GM23338 (cell line): Measurements from ENCODE around the gene CRTC1. TPM values are rescaled to one million over a fixed set of nuclear protein-coding genes. Genes with fewer than 3 reads are reported as not detected.

Source experiments
- ATAC-seq: fragments of 200-7000 bp; cut with Tn5 transposase; 3 replicates; pipeline ENCODE4 v1.9.1; 2020
- DNase-seq: peaks from one replicate; pipeline ENCODE4 v3.0.0-alpha.2; 2015; ENCODE audit warnings: low spot score
- H2AFZ ChIP-seq: fragments of 200-600 bp; sonication (generic); 2 replicates; pipeline ENCODE4 v1.8.0; 2016; ENCODE audit warnings: antibody characterized with exemption, mild to moderate bottlenecking, moderate library complexity
- H3F3A ChIP-seq: fragments of 200-600 bp; sonication (generic); replicated peaks from 2 replicates; pipeline ENCODE4 v1.8.0; 2017; ENCODE audit warnings: antibody characterized with exemption, mixed run types, low read depth
- H3K27ac ChIP-seq: fragments of 200-600 bp; sonication (generic); 2 replicates; pipeline ENCODE4 v1.6.1; 2016; ENCODE audit warnings: low read depth
- H3K27me3 ChIP-seq: fragments of 200-600 bp; sonication (generic); 2 replicates; pipeline ENCODE4 v1.8.0; 2016; ENCODE audit warnings: mild to moderate bottlenecking, mixed run types, moderate library complexity; ENCODE audit not compliant: insufficient read depth
- H3K36me3 ChIP-seq: fragments of 200-600 bp; sonication (generic); 2 replicates; pipeline ENCODE4 v1.8.0; 2016; ENCODE audit warnings: mild to moderate bottlenecking; ENCODE audit not compliant: insufficient read depth
- H3K4me1 ChIP-seq: fragments of 200-600 bp; sonication (generic); 2 replicates; pipeline ENCODE4 v1.8.0; 2016; ENCODE audit warnings: mild to moderate bottlenecking, moderate library complexity; ENCODE audit not compliant: insufficient read depth
- H3K4me2 ChIP-seq: fragments of 200-600 bp; sonication (generic); 2 replicates; pipeline ENCODE4 v1.7.1; 2017; ENCODE audit warnings: mixed run types
- H3K4me3 ChIP-seq: fragments of 200-600 bp; sonication (generic); 2 replicates; pipeline ENCODE4 v1.6.1; 2016; ENCODE audit warnings: mixed run types
- H3K79me2 ChIP-seq: fragments of 200-600 bp; sonication (generic); replicated peaks from 2 replicates; pipeline ENCODE4 v1.8.0; 2017; ENCODE audit warnings: mild to moderate bottlenecking; ENCODE audit not compliant: insufficient read depth
- H3K9me2 ChIP-seq: fragments of 200-600 bp; sonication (generic); 2 replicates; pipeline ENCODE4 v1.8.0; 2017; ENCODE audit not compliant: insufficient read depth
- H4K20me1 ChIP-seq: fragments of 200-600 bp; sonication (generic); replicated peaks from 2 replicates; pipeline ENCODE4 v1.8.0; 2017; ENCODE audit warnings: mild to moderate bottlenecking; ENCODE audit not compliant: insufficient read depth
- H3K27ac Mint-ChIP-seq: 2 replicates; pipeline ENCODE4 v1.8.0; 2020; ENCODE audit warnings: inconsistent platforms, mild to moderate bottlenecking, moderate library complexity, mixed read lengths
- H3K27me3 Mint-ChIP-seq: 3 replicates; pipeline ENCODE4 v1.8.0; 2022; ENCODE audit warnings: low read depth, mild to moderate bottlenecking, moderate library complexity, mixed read lengths, inconsistent platforms; ENCODE audit not compliant: insufficient read depth, poor library complexity
- H3K36me3 Mint-ChIP-seq: 3 replicates; pipeline ENCODE4 v1.8.0; 2021; ENCODE audit warnings: low read depth, mild to moderate bottlenecking, inconsistent platforms, moderate library complexity, mixed read lengths
- H3K4me1 Mint-ChIP-seq: 3 replicates; pipeline ENCODE4 v1.8.0; 2020; ENCODE audit warnings: mild to moderate bottlenecking, inconsistent platforms, mixed read lengths
- H3K4me3 Mint-ChIP-seq: 3 replicates; pipeline ENCODE4 v1.8.0; 2021; ENCODE audit warnings: moderate library complexity, mild to moderate bottlenecking, inconsistent platforms, mixed read lengths
- H3K9me3 Mint-ChIP-seq: 3 replicates; pipeline ENCODE4 v1.8.0; 2020; ENCODE audit warnings: moderate library complexity, mild to moderate bottlenecking, inconsistent platforms, mixed read lengths
- CREB1 ChIP-seq: fragments of 250-450 bp; sonication (Bioruptor Pico); IDR thresholded peaks from 2 replicates; pipeline ENCODE4 v1.5.0; 2020; ENCODE audit warnings: low read depth, mild to moderate bottlenecking, moderate library complexity
- EZH2 ChIP-seq: fragments of 200-600 bp; sonication (generic); IDR thresholded peaks from one replicate; pipeline ENCODE4 v1.8.0; 2017; ENCODE audit warnings: antibody characterized with exemption, mild to moderate bottlenecking, low read depth; ENCODE audit not compliant: unreplicated experiment
- JUNB ChIP-seq: IDR thresholded peaks from one replicate; pipeline ENCODE4 v1.6.1; 2016; ENCODE audit warnings: antibody characterized with exemption; ENCODE audit not compliant: unreplicated experiment
- NANOG ChIP-seq: IDR thresholded peaks from 2 replicates; pipeline ENCODE4 v1.6.1; 2016; ENCODE audit warnings: antibody characterized with exemption, borderline replicate concordance
- POLR2AphosphoS5 ChIP-seq: IDR thresholded peaks from 2 replicates; pipeline ENCODE4 v1.6.1; 2016; ENCODE audit warnings: antibody characterized with exemption, low read depth
- STAT1 ChIP-seq: IDR thresholded peaks from one replicate; pipeline ENCODE4 v1.6.1; 2016; ENCODE audit warnings: antibody characterized with exemption; ENCODE audit not compliant: unreplicated experiment
- ZNF331 ChIP-seq: fragments of 250-450 bp; sonication (Bioruptor Pico); IDR thresholded peaks from 2 replicates; pipeline ENCODE4 v1.5.0; 2020; ENCODE audit warnings: low read depth, mild to moderate bottlenecking, moderate library complexity
- polyA plus RNA-seq: library from polyadenylated mRNA; unstranded; fragments of >200 nt; fragmentation: Nextera tagmentation; extraction: Ambion mirVana; gene quantifications from 2 replicates; pipeline ENCODE4 v1.2.1, GENCODE V29; 2016
- total RNA-seq: library from RNA; depleted of rRNA; stranded (reverse); fragments of >200 nt; shearing (Covaris generic); gene quantifications from 2 replicates; pipeline ENCODE4 v1.2.3, GENCODE V29; 2014
- TF ChIP-seq, protein P1 (sequence below): fragments of 250-450 bp; sonication (Bioruptor Pico); IDR thresholded peaks from 2 replicates; pipeline ENCODE4 v1.5.0; 2020; ENCODE audit warnings: mild to moderate bottlenecking, moderate library complexity
- TF ChIP-seq, protein P2 (sequence below): IDR thresholded peaks from 2 replicates; pipeline ENCODE4 v1.6.1; 2016; ENCODE audit warnings: antibody characterized with exemption
- TF ChIP-seq, protein P3 (sequence below): IDR thresholded peaks from one replicate; pipeline ENCODE4 v1.6.1; 2018; ENCODE audit warnings: antibody characterized with exemption; ENCODE audit not compliant: unreplicated experiment

CRTC1 gene
- total and polyA plus RNA-seq, 2 experiments from 2014 or later: 5.4 to 8.4 TPM

DNA sequence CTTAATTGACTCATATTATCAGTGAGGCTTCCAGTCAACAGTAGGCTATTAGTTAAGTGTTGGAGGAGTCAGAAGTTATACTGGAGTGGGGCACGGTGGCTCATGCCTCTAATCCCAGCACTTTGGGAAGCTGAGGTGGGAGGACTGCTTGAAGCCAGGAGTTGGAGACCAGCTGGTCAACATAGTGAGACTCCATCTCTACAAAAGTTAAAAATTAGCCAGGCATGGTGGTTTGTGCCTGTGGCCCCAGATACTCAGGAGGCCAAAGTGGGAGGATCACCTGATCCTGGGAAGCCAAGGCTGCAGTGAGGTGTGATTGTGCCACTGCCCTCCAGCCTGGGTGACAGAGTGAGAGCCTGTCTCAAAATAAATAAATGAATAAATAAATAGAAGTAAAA, 54.5 kb downstream of the CRTC1 start:
- H3K4me1 Mint-ChIP-seq: no peaks in the 10 kb centered on the region
- TF ChIP-seq STAT1: no peak
- no peak for TF ChIP-seq EZH2
- TF ChIP-seq ZNF331: no peak
- TF ChIP-seq CREB1: no peak
- no peak for TF ChIP-seq POLR2AphosphoS5
- TF ChIP-seq, protein P1, sequence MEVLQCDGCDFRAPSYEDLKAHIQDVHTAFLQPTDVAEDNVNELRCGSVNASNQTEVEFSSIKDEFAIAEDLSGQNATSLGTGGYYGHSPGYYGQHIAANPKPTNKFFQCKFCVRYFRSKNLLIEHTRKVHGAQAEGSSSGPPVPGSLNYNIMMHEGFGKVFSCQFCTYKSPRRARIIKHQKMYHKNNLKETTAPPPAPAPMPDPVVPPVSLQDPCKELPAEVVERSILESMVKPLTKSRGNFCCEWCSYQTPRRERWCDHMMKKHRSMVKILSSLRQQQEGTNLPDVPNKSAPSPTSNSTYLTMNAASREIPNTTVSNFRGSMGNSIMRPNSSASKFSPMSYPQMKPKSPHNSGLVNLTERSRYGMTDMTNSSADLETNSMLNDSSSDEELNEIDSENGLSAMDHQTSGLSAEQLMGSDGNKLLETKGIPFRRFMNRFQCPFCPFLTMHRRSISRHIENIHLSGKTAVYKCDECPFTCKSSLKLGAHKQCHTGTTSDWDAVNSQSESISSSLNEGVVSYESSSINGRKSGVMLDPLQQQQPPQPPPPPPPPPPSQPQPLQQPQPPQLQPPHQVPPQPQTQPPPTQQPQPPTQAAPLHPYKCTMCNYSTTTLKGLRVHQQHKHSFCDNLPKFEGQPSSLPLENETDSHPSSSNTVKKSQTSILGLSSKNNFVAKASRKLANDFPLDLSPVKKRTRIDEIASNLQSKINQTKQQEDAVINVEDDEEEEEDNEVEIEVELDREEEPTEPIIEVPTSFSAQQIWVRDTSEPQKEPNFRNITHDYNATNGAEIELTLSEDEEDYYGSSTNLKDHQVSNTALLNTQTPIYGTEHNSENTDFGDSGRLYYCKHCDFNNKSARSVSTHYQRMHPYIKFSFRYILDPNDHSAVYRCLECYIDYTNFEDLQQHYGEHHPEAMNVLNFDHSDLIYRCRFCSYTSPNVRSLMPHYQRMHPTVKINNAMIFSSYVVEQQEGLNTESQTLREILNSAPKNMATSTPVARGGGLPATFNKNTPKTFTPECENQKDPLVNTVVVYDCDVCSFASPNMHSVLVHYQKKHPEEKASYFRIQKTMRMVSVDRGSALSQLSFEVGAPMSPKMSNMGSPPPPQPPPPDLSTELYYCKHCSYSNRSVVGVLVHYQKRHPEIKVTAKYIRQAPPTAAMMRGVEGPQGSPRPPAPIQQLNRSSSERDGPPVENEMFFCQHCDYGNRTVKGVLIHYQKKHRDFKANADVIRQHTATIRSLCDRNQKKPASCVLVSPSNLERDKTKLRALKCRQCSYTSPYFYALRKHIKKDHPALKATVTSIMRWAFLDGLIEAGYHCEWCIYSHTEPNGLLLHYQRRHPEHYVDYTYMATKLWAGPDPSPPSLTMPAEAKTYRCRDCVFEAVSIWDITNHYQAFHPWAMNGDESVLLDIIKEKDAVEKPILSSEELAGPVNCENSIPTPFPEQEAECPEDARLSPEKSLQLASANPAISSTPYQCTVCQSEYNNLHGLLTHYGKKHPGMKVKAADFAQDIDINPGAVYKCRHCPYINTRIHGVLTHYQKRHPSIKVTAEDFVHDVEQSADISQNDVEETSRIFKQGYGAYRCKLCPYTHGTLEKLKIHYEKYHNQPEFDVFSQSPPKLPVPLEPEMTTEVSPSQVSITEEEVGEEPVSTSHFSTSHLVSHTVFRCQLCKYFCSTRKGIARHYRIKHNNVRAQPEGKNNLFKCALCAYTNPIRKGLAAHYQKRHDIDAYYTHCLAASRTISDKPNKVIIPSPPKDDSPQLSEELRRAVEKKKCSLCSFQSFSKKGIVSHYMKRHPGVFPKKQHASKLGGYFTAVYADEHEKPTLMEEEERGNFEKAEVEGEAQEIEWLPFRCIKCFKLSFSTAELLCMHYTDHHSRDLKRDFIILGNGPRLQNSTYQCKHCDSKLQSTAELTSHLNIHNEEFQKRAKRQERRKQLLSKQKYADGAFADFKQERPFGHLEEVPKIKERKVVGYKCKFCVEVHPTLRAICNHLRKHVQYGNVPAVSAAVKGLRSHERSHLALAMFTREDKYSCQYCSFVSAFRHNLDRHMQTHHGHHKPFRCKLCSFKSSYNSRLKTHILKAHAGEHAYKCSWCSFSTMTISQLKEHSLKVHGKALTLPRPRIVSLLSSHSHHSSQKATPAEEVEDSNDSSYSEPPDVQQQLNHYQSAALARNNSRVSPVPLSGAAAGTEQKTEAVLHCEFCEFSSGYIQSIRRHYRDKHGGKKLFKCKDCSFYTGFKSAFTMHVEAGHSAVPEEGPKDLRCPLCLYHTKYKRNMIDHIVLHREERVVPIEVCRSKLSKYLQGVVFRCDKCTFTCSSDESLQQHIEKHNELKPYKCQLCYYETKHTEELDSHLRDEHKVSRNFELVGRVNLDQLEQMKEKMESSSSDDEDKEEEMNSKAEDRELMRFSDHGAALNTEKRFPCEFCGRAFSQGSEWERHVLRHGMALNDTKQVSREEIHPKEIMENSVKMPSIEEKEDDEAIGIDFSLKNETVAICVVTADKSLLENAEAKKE: no peak
- TF ChIP-seq, protein P2, sequence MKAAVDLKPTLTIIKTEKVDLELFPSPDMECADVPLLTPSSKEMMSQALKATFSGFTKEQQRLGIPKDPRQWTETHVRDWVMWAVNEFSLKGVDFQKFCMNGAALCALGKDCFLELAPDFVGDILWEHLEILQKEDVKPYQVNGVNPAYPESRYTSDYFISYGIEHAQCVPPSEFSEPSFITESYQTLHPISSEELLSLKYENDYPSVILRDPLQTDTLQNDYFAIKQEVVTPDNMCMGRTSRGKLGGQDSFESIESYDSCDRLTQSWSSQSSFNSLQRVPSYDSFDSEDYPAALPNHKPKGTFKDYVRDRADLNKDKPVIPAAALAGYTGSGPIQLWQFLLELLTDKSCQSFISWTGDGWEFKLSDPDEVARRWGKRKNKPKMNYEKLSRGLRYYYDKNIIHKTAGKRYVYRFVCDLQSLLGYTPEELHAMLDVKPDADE: no peak
- no peak for TF ChIP-seq JUNB
- TF ChIP-seq, protein P3, sequence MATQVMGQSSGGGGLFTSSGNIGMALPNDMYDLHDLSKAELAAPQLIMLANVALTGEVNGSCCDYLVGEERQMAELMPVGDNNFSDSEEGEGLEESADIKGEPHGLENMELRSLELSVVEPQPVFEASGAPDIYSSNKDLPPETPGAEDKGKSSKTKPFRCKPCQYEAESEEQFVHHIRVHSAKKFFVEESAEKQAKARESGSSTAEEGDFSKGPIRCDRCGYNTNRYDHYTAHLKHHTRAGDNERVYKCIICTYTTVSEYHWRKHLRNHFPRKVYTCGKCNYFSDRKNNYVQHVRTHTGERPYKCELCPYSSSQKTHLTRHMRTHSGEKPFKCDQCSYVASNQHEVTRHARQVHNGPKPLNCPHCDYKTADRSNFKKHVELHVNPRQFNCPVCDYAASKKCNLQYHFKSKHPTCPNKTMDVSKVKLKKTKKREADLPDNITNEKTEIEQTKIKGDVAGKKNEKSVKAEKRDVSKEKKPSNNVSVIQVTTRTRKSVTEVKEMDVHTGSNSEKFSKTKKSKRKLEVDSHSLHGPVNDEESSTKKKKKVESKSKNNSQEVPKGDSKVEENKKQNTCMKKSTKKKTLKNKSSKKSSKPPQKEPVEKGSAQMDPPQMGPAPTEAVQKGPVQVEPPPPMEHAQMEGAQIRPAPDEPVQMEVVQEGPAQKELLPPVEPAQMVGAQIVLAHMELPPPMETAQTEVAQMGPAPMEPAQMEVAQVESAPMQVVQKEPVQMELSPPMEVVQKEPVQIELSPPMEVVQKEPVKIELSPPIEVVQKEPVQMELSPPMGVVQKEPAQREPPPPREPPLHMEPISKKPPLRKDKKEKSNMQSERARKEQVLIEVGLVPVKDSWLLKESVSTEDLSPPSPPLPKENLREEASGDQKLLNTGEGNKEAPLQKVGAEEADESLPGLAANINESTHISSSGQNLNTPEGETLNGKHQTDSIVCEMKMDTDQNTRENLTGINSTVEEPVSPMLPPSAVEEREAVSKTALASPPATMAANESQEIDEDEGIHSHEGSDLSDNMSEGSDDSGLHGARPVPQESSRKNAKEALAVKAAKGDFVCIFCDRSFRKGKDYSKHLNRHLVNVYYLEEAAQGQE: no peak
- no peak for TF ChIP-seq NANOG
- H3K27ac Mint-ChIP-seq: no peak overlapping the region
- Histone ChIP-seq H3K9me2 (no peaks in the 10 kb centered on the region), H3K36me3 (no peaks in the 10 kb centered on the region), H3K79me2 (no peaks in the 10 kb centered on the region), H3K4me1 (no peaks in the 10 kb centered on the region), H3K4me2 (no peak overlapping the region), H3K27ac (no peak overlapping the region), H2AFZ (no peak overlapping the region), H3K4me3 (no peak overlapping the region), H3F3A (no peaks in the 10 kb centered on the region), H4K20me1 (no peaks in the 10 kb centered on the region; the same call in 1 of the 2 replicates), H3K27me3 (no peaks in the 10 kb centered on the region)
- H3K27me3 Mint-ChIP-seq: peaks cover 3% of the 10 kb centered on the region
- DNase-seq (no peak), ATAC-seq (no peak)
- H3K4me3 Mint-ChIP-seq: no peak overlapping the region
- H3K9me3 Mint-ChIP-seq: no peaks in the 10 kb centered on the region
- H3K36me3 Mint-ChIP-seq: no peaks in the 10 kb centered on the region
